WI38 (cell line): ENCODE results near the gene PNLIPRP1.

Experiments
- H3K4me3 ChIP-seq: 2 replicates; pipeline ENCODE4 v1.5.1; 2011; ENCODE audit warnings: low read depth, mild to moderate bottlenecking, control low read depth, low read length
- CTCF ChIP-seq: IDR thresholded peaks from 2 replicates; pipeline ENCODE4 v1.5.1; 2012; ENCODE audit warnings: low read depth, mild to moderate bottlenecking, control low read depth, low read length

The PNLIPRP1 gene

GRCh38 chr10:116629340-116629739, 38.6 kb downstream of the PNLIPRP1 start:
- H3K4me3 ChIP-seq: no peak overlapping the region
- TF ChIP-seq CTCF: no peak

- no peak for TF ChIP-seq CTCF
- H3K4me3 ChIP-seq: no peak overlapping the region
These were observed 39.3 kb downstream of the PNLIPRP1 start for GRCh38 chr10:116630020-116630419.

GRCh38 chr10:116631871-116632295, 41.1 kb downstream of the PNLIPRP1 start:
- H3K4me3 ChIP-seq: no peak overlapping the region
- TF ChIP-seq CTCF: no peak

- no peak overlapping the region for H3K4me3 ChIP-seq
- TF ChIP-seq CTCF: no peak
These were observed 41.9 kb downstream of the PNLIPRP1 start for GRCh38 chr10:116632596-116633215.

- TF ChIP-seq CTCF: no peak
- H3K4me3 ChIP-seq: no peak overlapping the region
These were observed 42.4 kb downstream of the PNLIPRP1 start for GRCh38 chr10:116633216-116633600.

- TF ChIP-seq CTCF: no peak
- H3K4me3 ChIP-seq: no peak overlapping the region
These were observed 43.6 kb downstream of the PNLIPRP1 start for GRCh38 chr10:116634126-116634975.

GRCh38 chr10:116636385-116636784, 45.6 kb downstream of the PNLIPRP1 start:
- H3K4me3 ChIP-seq: no peak overlapping the region
- no peak for TF ChIP-seq CTCF
